Panc1 (cell line): Measurements from ENCODE around the gene PIP4K2A. TPM values are rescaled to one million over a fixed set of nuclear protein-coding genes. Genes with fewer than 3 reads are reported as not detected.

Source experiments
- ATAC-seq: fragments of 200-7000 bp; cut with Tn5 transposase; 2 replicates; pipeline ENCODE4 v1.9.1; 2020; ENCODE audit warnings: mild to moderate bottlenecking, moderate library complexity
- BruUV-seq: library from RNA; stranded (reverse); fragments of 400-500 nt; replicated peaks from 2 replicates; lab custom pipeline; 2021; lab: Mats Ljungman, UMichigan
- CTCF ChIA-PET: fragments of 300-600 bp; sonication (Branson Sonifier 250); formaldehyde crosslinking; loops from one replicate; lab custom pipeline; 2022; ENCODE audit warnings: antibody characterized with exemption; lab: Charles Lee
- POLR2A ChIA-PET: fragments of 300-600 bp; sonication (Branson Sonifier 250); formaldehyde crosslinking; loops from one replicate; lab custom pipeline; 2022; ENCODE audit warnings: antibody characterized with exemption; lab: Charles Lee
- DNase-seq: peaks from one replicate; pipeline ENCODE4 v3.0.0-alpha.2; 2010; ENCODE audit warnings: low read depth, low spot score
- H3K27ac ChIP-seq: 2 replicates; pipeline ENCODE4 v1.5.1; 2011; ENCODE audit warnings: mild to moderate bottlenecking, low read length, inconsistent platforms
- H3K27me3 ChIP-seq: fragments of 200-500 bp; sonication (Bioruptor generic); 2 replicates; pipeline ENCODE4 v1.6.0; 2014; ENCODE audit warnings: low read length, inconsistent platforms; ENCODE audit not compliant: control insufficient read depth, insufficient read depth
- H3K36me3 ChIP-seq: fragments of 200-500 bp; sonication (Bioruptor generic); 2 replicates; pipeline ENCODE4 v1.5.1; 2014; ENCODE audit warnings: inconsistent platforms, mild to moderate bottlenecking, low read length, moderate library complexity; ENCODE audit not compliant: control insufficient read depth, insufficient read depth
- H3K4me1 ChIP-seq: 2 replicates; pipeline ENCODE4 v1.5.1; 2011; ENCODE audit warnings: inconsistent platforms, mild to moderate bottlenecking, low read length, moderate library complexity; ENCODE audit not compliant: control insufficient read depth, insufficient read depth
- H3K4me3 ChIP-seq, 2 experiments: 2 replicates each; pipeline ENCODE4 v1.5.1; 2011 to 2012; ENCODE audit warnings: low read depth in 2 of 2, low read length in 2 of 2, mild to moderate bottlenecking in 2 of 2, inconsistent platforms in 1 of 2, moderate library complexity in 1 of 2
- H3K9me3 ChIP-seq: fragments of 200-500 bp; sonication (Bioruptor generic); 2 replicates; pipeline ENCODE4 v1.5.1; 2014; ENCODE audit warnings: low read depth, mild to moderate bottlenecking, inconsistent platforms, low read length, moderate library complexity; ENCODE audit not compliant: control insufficient read depth, insufficient read depth
- CTCF ChIP-seq: fragments of 450-650 bp; IDR thresholded peaks from 2 replicates; pipeline ENCODE4 v1.5.1; 2017; ENCODE audit warnings: mild to moderate bottlenecking
- POLR2AphosphoS5 ChIP-seq: IDR thresholded peaks from 2 replicates; pipeline ENCODE4 v1.6.1; 2012; ENCODE audit warnings: mild to moderate bottlenecking, low read depth, low read length, moderate library complexity
- REST ChIP-seq, 2 experiments: IDR thresholded peaks; 2 replicates each; pipeline ENCODE4 v1.6.1; 2011 to 2012; ENCODE audit warnings: low read depth in 2 of 2, control low read depth in 1 of 2, low read length in 1 of 2, mild to moderate bottlenecking in 1 of 2, moderate library complexity in 1 of 2; ENCODE audit not compliant: insufficient read depth in 1 of 2
- SIN3A ChIP-seq: IDR thresholded peaks from 2 replicates; pipeline ENCODE4 v1.6.1; 2012; ENCODE audit warnings: low read depth, mild to moderate bottlenecking, low read length, moderate library complexity, borderline replicate concordance; ENCODE audit not compliant: insufficient read depth
- TCF7L2 ChIP-seq: IDR thresholded peaks from 2 replicates; pipeline ENCODE4 v1.6.1; 2011; ENCODE audit warnings: mild to moderate bottlenecking, low read depth, low read length, inconsistent platforms
- in situ Hi-C: cut with HindIII; loops from 2 replicates; pipeline ENCODE4 v1.10.0; 2016; ENCODE audit warnings: low sequenced_read_pairs, low pct_unique_long_range_greater_than_20kb
- intact Hi-C: fragments of 100-400 bp; cut with micrococcal nuclease; formaldehyde crosslinking; loops from one replicate; pipeline ENCODE4 v1.10.0; 2022; ENCODE audit not compliant: unreplicated experiment
- total RNA-seq: library from RNA; stranded (reverse); gene quantifications from one replicate; pipeline ENCODE4 v1.2.1, GENCODE V29; 2021; ENCODE audit not compliant: unreplicated experiment

The PIP4K2A gene
- total RNA-seq, 1 experiment from 2014 or later, result 25.2 TPM

DNA sequence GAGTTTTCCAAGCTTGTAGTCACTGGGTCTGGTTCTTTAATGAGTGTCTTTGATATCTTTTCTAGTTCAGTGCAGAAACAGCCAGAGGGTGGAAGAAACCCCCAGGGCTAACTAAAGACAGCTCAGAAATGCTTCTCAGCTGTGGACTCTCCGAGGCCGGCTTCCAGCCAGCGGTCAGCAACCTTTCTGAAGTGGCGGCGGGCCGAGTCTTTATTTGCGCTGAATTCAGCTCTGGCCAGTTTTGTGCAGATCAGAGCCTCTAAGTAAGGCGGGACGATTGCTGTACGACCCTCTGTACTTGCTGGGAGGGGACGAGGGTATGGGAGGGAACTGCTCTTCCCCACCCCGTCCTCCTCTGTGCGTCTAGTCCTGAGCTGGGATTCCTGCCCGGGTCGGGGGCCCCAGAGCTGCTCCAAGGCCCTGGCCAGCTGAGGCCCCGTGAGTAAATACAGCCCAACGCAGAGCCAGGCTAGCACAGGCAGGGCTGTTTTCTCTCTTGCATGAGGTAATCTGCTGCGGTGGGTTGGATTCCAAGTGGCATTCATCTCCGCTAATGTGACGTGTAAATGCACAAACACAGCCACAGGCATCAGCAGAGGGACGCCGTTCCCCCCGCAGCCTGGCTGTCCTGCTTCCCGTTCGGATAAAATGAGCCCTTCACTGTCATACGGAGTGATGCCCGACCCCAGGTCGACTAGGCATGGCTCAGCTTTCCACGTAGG lies 159.8 kb downstream of the PIP4K2A start:
- no TSS peak for BruUV-seq
- H3K4me3 ChIP-seq, result no peak overlapping the region
- TF ChIP-seq SIN3A, result no peak
- TF ChIP-seq POLR2AphosphoS5, result no peak
- no peak for TF ChIP-seq TCF7L2
- no peak for TF ChIP-seq REST (IDR thresholded peaks at IDR 0.05; ENCODE audit: insufficient read depth in 1 of 2, low read depth in 2 of 2, low read length in 1 of 2)
- TF ChIP-seq CTCF, result no peak
- intact Hi-C loops (no loop called here), in situ Hi-C loops (no loop called here)
- POLR2A ChIA-PET, result no interaction called here
- no peaks in the 10 kb centered on the region for H3K27me3 ChIP-seq
- H3K4me1 ChIP-seq, result no peaks in the 10 kb centered on the region
- DNase-seq, result no peak
- H3K36me3 ChIP-seq, result no peaks in the 10 kb centered on the region
- no peaks in the 10 kb centered on the region for H3K9me3 ChIP-seq
- H3K27ac ChIP-seq, result no peak overlapping the region
- CTCF ChIA-PET, result no interaction called here
- no peak for ATAC-seq

DNA sequence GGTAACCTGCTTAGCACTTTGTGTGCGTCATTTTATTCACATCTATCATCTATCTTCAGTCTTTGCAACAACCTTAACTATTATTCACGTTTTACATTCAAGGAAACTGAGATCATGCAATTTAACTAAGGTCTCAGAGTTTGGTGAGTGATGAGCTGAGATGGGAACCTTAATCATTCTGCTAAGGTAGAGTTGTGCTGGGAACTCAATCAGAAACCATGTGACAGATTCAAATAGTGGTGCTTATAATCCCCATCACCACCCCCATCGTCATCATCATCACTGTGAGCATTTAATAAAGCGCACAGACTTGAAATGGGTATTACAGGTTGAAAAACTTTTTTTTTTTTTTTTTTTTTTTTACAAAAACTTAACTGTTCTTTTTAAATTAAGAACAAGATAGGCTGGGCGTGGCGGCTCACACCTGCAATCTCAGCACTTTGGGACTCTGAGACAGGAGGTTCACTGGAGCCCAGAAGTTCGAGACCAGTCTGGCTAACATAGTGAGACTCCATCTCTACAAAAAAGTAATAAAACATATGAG lies 160.9 kb downstream of the PIP4K2A start:
- no peak overlapping the region for H3K4me3 ChIP-seq
- no peaks in the 10 kb centered on the region for H3K27me3 ChIP-seq
- ChIA-PET POLR2A (no interaction called here), CTCF (no interaction called here)
- in situ Hi-C loops (no loop called here), intact Hi-C loops (no loop called here)
- TF ChIP-seq REST (IDR thresholded peaks at IDR 0.05; ENCODE audit: insufficient read depth in 1 of 2, low read depth in 2 of 2, low read length in 1 of 2) (no peak), POLR2AphosphoS5 (no peak), CTCF (no peak), TCF7L2 (no peak), SIN3A (no peak)
- H3K36me3 ChIP-seq, result no peaks in the 10 kb centered on the region
- no peaks in the 10 kb centered on the region for H3K9me3 ChIP-seq
- no peak overlapping the region for H3K27ac ChIP-seq
- ATAC-seq, result no peak
- no peak for DNase-seq
- no peaks in the 10 kb centered on the region for H3K4me1 ChIP-seq
- no TSS peak for BruUV-seq
